HL-60/S4 treated with phorbol 12-myristate 13-acetate at 8.2 ng/mL for 4 days and 3 days (cell line): Measurements from ENCODE around the gene PRCC.

Experiments
- in situ Hi-C: fragments of 300-500 bp; cut with MboI; formaldehyde crosslinking; loops from 2 replicates; pipeline ENCODE4 v1.15.0; 2022; ENCODE audit warnings: low sequenced_read_pairs

The PRCC gene

GRCh38 chr1:156813298-156813697, 46.0 kb downstream of the PRCC start:
- in situ Hi-C loops, result no loop called here

GRCh38 chr1:156813750-156814570, 46.6 kb downstream of the PRCC start:
- in situ Hi-C loops, result no loop called here

GRCh38 chr1:156814571-156815260, 47.4 kb downstream of the PRCC start:
- in situ Hi-C loops, result no loop called here

- in situ Hi-C loops, result no loop called here
These were observed 48.0 kb downstream of the PRCC start for GRCh38 chr1:156815307-156815826.

- in situ Hi-C loops, result no loop called here
These were observed 48.7 kb downstream of the PRCC start for GRCh38 chr1:156815961-156816422.

GRCh38 chr1:156816561-156817328, 49.4 kb downstream of the PRCC start, which contains the start of gene SH2D2A:
TSS of gene SH2D2A (minus strand) at chr1:156816848. CDS start at chr1:156816708, 140 bp downstream.
- in situ Hi-C loops, result no loop called here

- in situ Hi-C loops, result no loop called here
These were observed 54.5 kb downstream of the PRCC start for GRCh38 chr1:156821801-156822200.

- in situ Hi-C loops, result no loop called here
These were observed 55.3 kb downstream of the PRCC start for GRCh38 chr1:156822680-156823079.

- in situ Hi-C loops, result no loop called here
These were observed 56.0 kb downstream of the PRCC start for GRCh38 chr1:156823210-156823790.

GRCh38 chr1:156826630-156827029, 59.3 kb downstream of the PRCC start:
- in situ Hi-C loops, result no loop called here

GRCh38 chr1:156828400-156829124, 61.2 kb downstream of the PRCC start:
- in situ Hi-C loops, result no loop called here

- in situ Hi-C loops, result no loop called here
These were observed 65.1 kb downstream of the PRCC start for GRCh38 chr1:156832434-156832833.

GRCh38 chr1:156833603-156834002, 66.3 kb downstream of the PRCC start:
- in situ Hi-C loops, result no loop called here

- in situ Hi-C loops, result no loop called here
These were observed 67.0 kb downstream of the PRCC start for GRCh38 chr1:156834322-156834721.

- in situ Hi-C loops, result no loop called here
These were observed 68.8 kb downstream of the PRCC start for GRCh38 chr1:156836041-156836654.

- in situ Hi-C loops, result no loop called here
These were observed 69.6 kb downstream of the PRCC start for GRCh38 chr1:156836892-156837291.

GRCh38 chr1:156838972-156839371, 71.6 kb downstream of the PRCC start:
- in situ Hi-C loops, result no loop called here

GRCh38 chr1:156839426-156840109, 72.2 kb downstream of the PRCC start:
- in situ Hi-C loops, result no loop called here
